Prostate gland (tissue), 2 donors: ENCODE results near the gene LOXL4. TPM values are rescaled to one million over a fixed set of nuclear protein-coding genes. Genes with fewer than 3 reads are reported as not detected.

Experiments used
- DNase-seq: peaks from one replicate; pipeline ENCODE4 v3.0.0-alpha.2; 2019; ENCODE audit warnings: low spot score
- H3K27ac ChIP-seq, 2 donors: fragments of 200-600 bp; sonication (generic); 2 replicates each; pipeline ENCODE4 v1.5.1; 2017 to 2019
- H3K27me3 ChIP-seq: fragments of 200-600 bp; sonication (generic); replicated peaks from 2 replicates; pipeline ENCODE4 v1.5.1; 2019; ENCODE audit not compliant: insufficient read depth
- H3K36me3 ChIP-seq, 2 donors: fragments of 200-600 bp; sonication (generic); 1 replicate in 1 of 2; 2 replicates in 1 of 2; pipeline versions ENCODE4 v1.5.1 to v1.8.1; 2017 to 2019
- H3K4me1 ChIP-seq: fragments of 200-600 bp; sonication (generic); replicated peaks from 2 replicates; pipeline ENCODE4 v1.5.1; 2019
- H3K4me3 ChIP-seq, 2 donors: fragments of 200-600 bp; sonication (generic); 2 replicates each; pipeline ENCODE4 v1.5.1; 2017 to 2019
- H3K9me3 ChIP-seq: fragments of 200-600 bp; sonication (generic); 2 replicates; pipeline ENCODE4 v1.5.1; 2017
- POLR2A ChIP-seq: fragments of 450-650 bp; IDR thresholded peaks from one replicate; pipeline ENCODE4 v1.6.1; 2016; ENCODE audit warnings: antibody characterized with exemption, mild to moderate bottlenecking
- POLR2AphosphoS5 ChIP-seq: sonication (generic); formaldehyde crosslinking; IDR thresholded peaks from one replicate; pipeline ENCODE4 v1.6.1; 2017; ENCODE audit warnings: antibody characterized with exemption
- WGBS: methylation state at CpG from one replicate; pipeline ENCODE4 v1.1.5; 2018; 5-methylcytosine and 5-hydroxymethylcytosine counted together
- intact Hi-C: fragments of 100-400 bp; cut with DNase I; formaldehyde crosslinking; loops from one replicate; pipeline ENCODE4 v1.14.2; 2022
- total RNA-seq, 2 donors: library from RNA; depleted of rRNA; stranded (reverse); fragments of >200 nt; gene quantifications; one replicate each; pipeline ENCODE4 v1.1.0, GENCODE V29; 2016
- TF ChIP-seq, protein P1 (sequence below), 4 experiments: fragments of 200-600 bp in 2 of 4; fragments of 450-650 bp in 2 of 4; sonication (generic) in 2 of 4; IDR thresholded peaks; 1 replicate in 3 of 4; 2 replicates in 1 of 4; pipeline ENCODE4 v1.5.1; 2016 to 2019; ENCODE audit warnings: antibody characterized with exemption in 4 of 4, mild to moderate bottlenecking in 2 of 4, moderate library complexity in 2 of 4

The LOXL4 gene
- 10 to 100 TPM in 1 of 2 donors, 1 to 10 TPM in 1; 7.4 to 26.8 TPM for total RNA-seq

- 4% methylated on average over 20 of the region's 75 CpGs for WGBS
- peaks cover 5% of the 10 kb centered on the region for H3K4me1 ChIP-seq
- intact Hi-C loops, result loop anchor here (2.0 kb wide), 1 partner anchor 41 kb away; no protein-coding TSS in a partner anchor
These were observed at the start of gene LOXL4 for GRCh38 chr10:98267894-98268693. Gene LOXL4 (minus strand): TSS chr10:98268194. CDS start chr10:98263019, 5,175 bp downstream.

DNA sequence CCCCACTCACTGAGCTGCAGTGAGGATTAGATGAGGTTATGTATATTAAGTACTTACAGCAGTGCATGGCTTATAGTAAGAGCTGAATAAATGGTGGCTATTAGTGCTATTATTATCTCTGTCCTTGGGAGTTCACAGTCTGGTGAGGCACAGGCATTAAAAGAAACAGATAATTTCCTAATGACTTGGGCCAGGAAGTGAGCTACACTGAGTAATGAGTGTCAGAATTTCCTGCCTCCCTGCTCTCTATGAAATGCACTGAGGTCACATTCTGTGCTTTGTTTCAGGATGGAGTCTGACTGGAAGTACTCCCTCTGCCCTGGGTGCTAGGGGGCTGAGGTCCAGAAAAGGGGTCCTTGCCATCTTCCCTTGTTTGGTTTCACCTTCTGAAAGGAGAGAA lies 48.7 kb upstream of the LOXL4 start:
- TF ChIP-seq POLR2AphosphoS5 (no peak), POLR2A (no peak)
- TF ChIP-seq, protein P1, sequence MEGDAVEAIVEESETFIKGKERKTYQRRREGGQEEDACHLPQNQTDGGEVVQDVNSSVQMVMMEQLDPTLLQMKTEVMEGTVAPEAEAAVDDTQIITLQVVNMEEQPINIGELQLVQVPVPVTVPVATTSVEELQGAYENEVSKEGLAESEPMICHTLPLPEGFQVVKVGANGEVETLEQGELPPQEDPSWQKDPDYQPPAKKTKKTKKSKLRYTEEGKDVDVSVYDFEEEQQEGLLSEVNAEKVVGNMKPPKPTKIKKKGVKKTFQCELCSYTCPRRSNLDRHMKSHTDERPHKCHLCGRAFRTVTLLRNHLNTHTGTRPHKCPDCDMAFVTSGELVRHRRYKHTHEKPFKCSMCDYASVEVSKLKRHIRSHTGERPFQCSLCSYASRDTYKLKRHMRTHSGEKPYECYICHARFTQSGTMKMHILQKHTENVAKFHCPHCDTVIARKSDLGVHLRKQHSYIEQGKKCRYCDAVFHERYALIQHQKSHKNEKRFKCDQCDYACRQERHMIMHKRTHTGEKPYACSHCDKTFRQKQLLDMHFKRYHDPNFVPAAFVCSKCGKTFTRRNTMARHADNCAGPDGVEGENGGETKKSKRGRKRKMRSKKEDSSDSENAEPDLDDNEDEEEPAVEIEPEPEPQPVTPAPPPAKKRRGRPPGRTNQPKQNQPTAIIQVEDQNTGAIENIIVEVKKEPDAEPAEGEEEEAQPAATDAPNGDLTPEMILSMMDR (IDR thresholded peaks at IDR 0.05), result no peak
- Histone ChIP-seq H3K4me1 (no peaks in the 10 kb centered on the region), H3K27me3 (no peaks in the 10 kb centered on the region), H3K4me3 (no peak overlapping the region), H3K27ac (no peak overlapping the region), H3K36me3 (no peaks in the 10 kb centered on the region), H3K9me3 (no peaks in the 10 kb centered on the region)
- DNase-seq, result no peak
- intact Hi-C loops, result loop anchor here (10.0 kb wide), 1 partner anchor 402 kb away; no protein-coding TSS in a partner anchor

More at GRCh38 chr10:98267894-98268693, at the start of gene LOXL4:
- no peak for DNase-seq
- peak within 1 kb of the TSS; percentile 76 to 82 for H3K27ac ChIP-seq
- TF ChIP-seq POLR2A (no peak), POLR2AphosphoS5 (no peak)
- TF ChIP-seq, protein P1 (IDR thresholded peaks at IDR 0.05), result no peak
- H3K9me3 ChIP-seq, result no peaks in the 10 kb centered on the region
- H3K36me3 ChIP-seq, result no peaks in the 10 kb centered on the region
- peak within 1 kb of the TSS; percentile 43 to 47 for H3K4me3 ChIP-seq
- H3K27me3 ChIP-seq, result no peaks in the 10 kb centered on the region

DNA sequence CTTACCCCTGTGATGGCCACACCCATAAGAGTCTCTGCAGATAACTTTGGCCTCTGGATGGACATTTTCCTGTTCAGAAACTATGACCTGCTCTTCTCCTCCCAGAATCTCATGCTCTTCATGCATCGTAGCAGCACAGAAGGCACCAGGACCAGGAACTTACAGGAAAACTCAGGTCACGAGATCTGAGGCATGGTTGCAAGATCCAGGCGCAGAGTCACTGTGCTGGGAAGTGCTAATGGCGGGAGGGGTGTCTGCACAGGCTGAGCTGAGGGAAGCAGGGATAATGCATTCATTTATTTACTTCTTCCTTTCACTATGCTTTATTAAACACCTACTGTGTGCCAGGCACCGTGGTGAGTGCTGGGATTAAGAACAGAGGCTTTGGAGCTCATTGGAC lies 48.2 kb upstream of the LOXL4 start:
- 86% methylated on average over 5 of the region's 5 CpGs for WGBS
- TF ChIP-seq, protein P1 (IDR thresholded peaks at IDR 0.05), result no peak
- TF ChIP-seq POLR2A (no peak), POLR2AphosphoS5 (no peak)
- intact Hi-C loops, result loop anchor here (10.0 kb wide), 1 partner anchor 401 kb away; no protein-coding TSS in a partner anchor

DNA sequence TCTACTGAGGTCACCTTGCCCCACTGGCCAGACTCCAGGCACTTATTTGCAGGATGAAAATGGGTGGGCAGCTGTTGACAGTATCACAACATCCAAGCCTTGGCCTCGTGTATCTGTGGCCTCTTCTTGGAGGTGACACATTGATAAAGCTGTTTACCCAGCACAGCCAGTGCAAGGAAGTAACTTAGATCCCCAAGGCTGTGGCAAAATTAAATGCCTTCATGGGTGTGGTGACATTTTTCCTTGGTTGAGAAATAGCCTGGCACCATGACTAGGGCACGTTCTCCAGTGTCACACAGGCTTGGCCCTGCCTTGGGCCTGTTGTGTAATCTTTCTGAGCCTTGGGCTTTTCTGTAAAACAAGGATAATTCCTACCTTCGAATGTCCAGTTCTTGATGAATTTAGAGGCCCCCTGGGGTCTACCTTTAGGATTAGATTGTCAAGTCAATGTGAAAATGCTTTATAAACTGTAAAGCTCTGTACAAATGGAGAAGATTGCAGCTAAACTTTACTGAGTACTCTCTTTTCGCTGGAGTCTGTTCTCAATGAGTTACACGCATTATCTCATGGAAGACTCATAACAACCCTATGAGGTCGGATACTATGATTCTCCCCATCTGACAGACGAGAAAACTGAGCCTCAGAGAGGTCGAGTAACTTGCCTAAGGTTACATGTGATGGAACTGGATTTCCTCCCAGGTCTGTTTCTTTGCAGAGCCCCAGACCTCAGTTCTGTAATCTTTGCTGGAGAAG lies 46.7 kb upstream of the LOXL4 start:
- intact Hi-C loops, result loop anchor here (10.0 kb wide), 1 partner anchor 400 kb away; no protein-coding TSS in a partner anchor
- Histone ChIP-seq H3K27me3 (no peaks in the 10 kb centered on the region), H3K9me3 (no peaks in the 10 kb centered on the region), H3K4me3 (no peak overlapping the region), H3K4me1 (no peaks in the 10 kb centered on the region), H3K27ac (no peak overlapping the region), H3K36me3 (no peaks in the 10 kb centered on the region)
- 75% methylated on average over 8 of the region's 8 CpGs for WGBS
- peak; percentile 65 for DNase-seq
- TF ChIP-seq, protein P1 (IDR thresholded peaks at IDR 0.05), result no peak
- TF ChIP-seq POLR2A (no peak), POLR2AphosphoS5 (peak; percentile 82)

More for the DNA sequence above, 48.2 kb upstream of the LOXL4 start:
- Histone ChIP-seq H3K36me3 (no peaks in the 10 kb centered on the region), H3K9me3 (no peaks in the 10 kb centered on the region), H3K27me3 (no peaks in the 10 kb centered on the region), H3K27ac (no peak overlapping the region), H3K4me1 (no peaks in the 10 kb centered on the region), H3K4me3 (no peak overlapping the region)
- no peak for DNase-seq
